Ovary (tissue), 3 donors: Measurements from ENCODE around the gene DEPDC1B.
"Not testable (repeated sequence)": the region's sequence is repeated elsewhere in the genome, so short reads cannot be mapped to it uniquely, and the experiment has no call there.

ENCODE experiments used
- POLR2A ChIP-seq: fragments of 450-650 bp; IDR thresholded peaks from one replicate; pipeline ENCODE4 v1.6.1; 2017; ENCODE audit warnings: antibody characterized with exemption, mild to moderate bottlenecking, moderate library complexity
- TF ChIP-seq, protein P1 (sequence below), 3 donors: fragments of 450-650 bp in 2 of 3; fragments of 200-600 bp in 1 of 3; IDR thresholded peaks; one replicate each; pipeline versions ENCODE4 v1.5.1 to v1.8.0; 2016 to 2022; ENCODE audit warnings: antibody characterized with exemption in 3 of 3, mild to moderate bottlenecking in 1 of 3
- donor health status: DM: no; HTN: no; CAD: no.

DNA sequence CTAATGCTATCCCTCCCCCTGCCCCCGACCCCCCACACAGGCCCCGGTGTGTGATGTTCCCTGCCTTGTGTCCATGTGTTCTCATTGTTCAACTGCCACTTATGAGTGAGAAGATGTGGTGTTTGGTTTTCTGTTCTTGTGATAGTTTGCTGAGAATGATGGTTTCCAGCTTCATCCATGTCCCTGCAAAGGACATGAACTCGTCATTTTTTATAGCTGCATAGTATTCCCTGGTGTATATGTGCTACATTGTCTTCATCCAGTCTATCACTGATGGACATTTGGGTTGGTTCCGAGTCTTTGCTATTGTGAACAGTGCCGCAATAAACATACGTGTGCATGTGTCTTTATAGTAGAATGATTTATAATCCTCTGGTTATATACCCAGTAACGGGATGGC is 75.1 kb downstream of the DEPDC1B start:
- not testable (repeated sequence) for TF ChIP-seq POLR2A
- TF ChIP-seq, protein P1, sequence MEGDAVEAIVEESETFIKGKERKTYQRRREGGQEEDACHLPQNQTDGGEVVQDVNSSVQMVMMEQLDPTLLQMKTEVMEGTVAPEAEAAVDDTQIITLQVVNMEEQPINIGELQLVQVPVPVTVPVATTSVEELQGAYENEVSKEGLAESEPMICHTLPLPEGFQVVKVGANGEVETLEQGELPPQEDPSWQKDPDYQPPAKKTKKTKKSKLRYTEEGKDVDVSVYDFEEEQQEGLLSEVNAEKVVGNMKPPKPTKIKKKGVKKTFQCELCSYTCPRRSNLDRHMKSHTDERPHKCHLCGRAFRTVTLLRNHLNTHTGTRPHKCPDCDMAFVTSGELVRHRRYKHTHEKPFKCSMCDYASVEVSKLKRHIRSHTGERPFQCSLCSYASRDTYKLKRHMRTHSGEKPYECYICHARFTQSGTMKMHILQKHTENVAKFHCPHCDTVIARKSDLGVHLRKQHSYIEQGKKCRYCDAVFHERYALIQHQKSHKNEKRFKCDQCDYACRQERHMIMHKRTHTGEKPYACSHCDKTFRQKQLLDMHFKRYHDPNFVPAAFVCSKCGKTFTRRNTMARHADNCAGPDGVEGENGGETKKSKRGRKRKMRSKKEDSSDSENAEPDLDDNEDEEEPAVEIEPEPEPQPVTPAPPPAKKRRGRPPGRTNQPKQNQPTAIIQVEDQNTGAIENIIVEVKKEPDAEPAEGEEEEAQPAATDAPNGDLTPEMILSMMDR (IDR thresholded peaks at IDR 0.05) = not testable (repeated sequence)
